ENCODE data around the gene TOX3. TPM values are rescaled to one million over a fixed set of nuclear protein-coding genes. Genes with fewer than 3 reads are reported as not detected.

The TOX3 gene
- total and polyA plus RNA-seq, 9 donors = 0.44 to 2.2 (median 1.5) TPM

DNA sequence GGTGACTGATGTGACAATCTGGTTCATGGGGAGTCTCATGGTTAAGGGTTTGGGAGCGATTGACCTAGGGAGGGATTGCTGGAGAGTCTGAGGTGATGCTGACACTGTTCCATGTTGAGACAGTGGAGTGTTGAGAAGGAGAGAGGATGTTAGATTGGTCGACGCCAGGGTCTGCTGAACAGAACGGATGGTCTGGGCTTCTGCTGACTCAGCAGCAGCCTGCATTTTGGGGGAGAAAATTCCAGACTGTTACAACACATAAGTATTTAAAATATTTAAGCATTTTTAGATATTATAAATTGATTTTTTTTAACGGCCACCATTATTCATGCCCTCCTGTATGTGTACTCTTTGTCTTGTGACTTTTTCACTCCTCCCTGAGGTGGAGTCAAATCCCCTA is 107.2 kb downstream of the TOX3 start:
- Histone ChIP-seq H3K4me3 (ENCODE audit: low read length) (no peak overlapping the region), H3K27ac (ENCODE audit: low read length) (no peak overlapping the region), H3K4me1 (ENCODE audit: control insufficient read depth, insufficient read depth, low read length) (peaks cover 7% of the 10 kb centered on the region), H3K9me3 (replicated peaks; ENCODE audit: control insufficient read depth, low read depth, low read length) (peaks cover 4% of the 10 kb centered on the region), H3K36me3 (ENCODE audit: control insufficient read depth, insufficient read depth, low read length) (no peaks in the 10 kb centered on the region), H3K27me3 (ENCODE audit: control insufficient read depth, insufficient read depth, low read length) (no peaks in the 10 kb centered on the region)
- no peak for DNase-seq
- 70% methylated on average over 1 of the region's 5 CpGs for WGBS (ENCODE audit: insufficient coverage)

DNA sequence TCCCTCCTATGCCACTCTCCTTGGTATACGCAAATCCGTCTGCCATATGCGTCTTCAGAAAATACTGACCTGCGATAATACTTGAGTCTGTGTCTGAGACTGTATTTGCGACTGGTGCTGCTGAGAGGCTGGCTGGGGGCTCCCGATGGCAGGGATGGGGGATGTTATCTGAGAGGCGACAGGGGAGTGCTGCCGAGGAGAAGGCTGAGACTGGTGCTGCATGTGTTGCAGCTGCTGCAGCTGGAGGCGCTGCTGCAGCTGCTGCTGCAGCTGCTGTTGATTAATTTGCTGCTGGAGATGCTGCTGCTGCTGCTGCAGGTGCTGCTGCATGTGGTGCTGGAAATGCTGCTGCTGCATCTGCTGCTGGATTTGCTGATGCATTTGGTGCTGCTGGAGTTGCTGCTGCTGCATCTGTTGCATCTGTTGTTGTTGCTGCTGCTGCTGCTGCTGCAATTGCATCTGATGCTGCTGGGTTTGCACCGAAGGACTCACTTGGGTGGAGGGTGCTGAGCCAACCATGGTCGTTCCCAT is 107.7 kb downstream of the TOX3 start:
- Histone ChIP-seq H3K4me3 (ENCODE audit: low read length) (no peak overlapping the region), H3K27ac (ENCODE audit: low read length) (no peak overlapping the region), H3K4me1 (ENCODE audit: control insufficient read depth, insufficient read depth, low read length) (peaks cover 7% of the 10 kb centered on the region), H3K9me3 (replicated peaks; ENCODE audit: control insufficient read depth, low read depth, low read length) (peaks cover 4% of the 10 kb centered on the region), H3K27me3 (ENCODE audit: control insufficient read depth, insufficient read depth, low read length) (no peaks in the 10 kb centered on the region), H3K36me3 (ENCODE audit: control insufficient read depth, insufficient read depth, low read length) (no peaks in the 10 kb centered on the region)
- peak; percentile 5 for DNase-seq
- WGBS (ENCODE audit: insufficient coverage) = 52% methylated on average over 8 of the region's 11 CpGs

- H3K4me1 ChIP-seq (ENCODE audit: control insufficient read depth, insufficient read depth, low read length) = peaks cover 7% of the 10 kb centered on the region
- H3K9me3 ChIP-seq (replicated peaks; ENCODE audit: control insufficient read depth, low read depth, low read length) = peaks cover 4% of the 10 kb centered on the region
- no peak overlapping the region for H3K27ac ChIP-seq (ENCODE audit: low read length)
- no peaks in the 10 kb centered on the region for H3K27me3 ChIP-seq (ENCODE audit: control insufficient read depth, insufficient read depth, low read length)
- WGBS (ENCODE audit: insufficient coverage) = 100% methylated on average over 1 of the region's 4 CpGs
- no peak for DNase-seq
- H3K36me3 ChIP-seq (ENCODE audit: control insufficient read depth, insufficient read depth, low read length) = no peaks in the 10 kb centered on the region
- H3K4me3 ChIP-seq (ENCODE audit: low read length) = no peak overlapping the region
Measured at GRCh38 chr16:52437277-52437670, 109.7 kb downstream of the TOX3 start.

- no CpG with 5 or more reads among the region's 2 CpGs for WGBS (ENCODE audit: insufficient coverage)
- Histone ChIP-seq H3K4me3 (ENCODE audit: low read length) (no peak overlapping the region), H3K27ac (ENCODE audit: low read length) (no peak overlapping the region), H3K9me3 (replicated peaks; ENCODE audit: control insufficient read depth, low read depth, low read length) (peaks cover 4% of the 10 kb centered on the region), H3K4me1 (ENCODE audit: control insufficient read depth, insufficient read depth, low read length) (peaks cover 7% of the 10 kb centered on the region), H3K27me3 (ENCODE audit: control insufficient read depth, insufficient read depth, low read length) (no peaks in the 10 kb centered on the region), H3K36me3 (ENCODE audit: control insufficient read depth, insufficient read depth, low read length) (no peaks in the 10 kb centered on the region)
- DNase-seq = no peak
Measured at GRCh38 chr16:52436339-52437276, 110.3 kb downstream of the TOX3 start.

- no peak overlapping the region for H3K4me3 ChIP-seq (ENCODE audit: low read length)
- peaks cover 7% of the 10 kb centered on the region for H3K4me1 ChIP-seq (ENCODE audit: control insufficient read depth, insufficient read depth, low read length)
- no peaks in the 10 kb centered on the region for H3K36me3 ChIP-seq (ENCODE audit: control insufficient read depth, insufficient read depth, low read length)
- DNase-seq = no peak
- 100% methylated on average over 1 of the region's 1 CpG for WGBS (ENCODE audit: insufficient coverage)
- no peaks in the 10 kb centered on the region for H3K9me3 ChIP-seq (replicated peaks; ENCODE audit: control insufficient read depth, low read depth, low read length)
- no peaks in the 10 kb centered on the region for H3K27me3 ChIP-seq (ENCODE audit: control insufficient read depth, insufficient read depth, low read length)
- H3K27ac ChIP-seq (ENCODE audit: low read length) = no peak overlapping the region
Measured at GRCh38 chr16:52434224-52434623, 112.7 kb downstream of the TOX3 start.

DNA sequence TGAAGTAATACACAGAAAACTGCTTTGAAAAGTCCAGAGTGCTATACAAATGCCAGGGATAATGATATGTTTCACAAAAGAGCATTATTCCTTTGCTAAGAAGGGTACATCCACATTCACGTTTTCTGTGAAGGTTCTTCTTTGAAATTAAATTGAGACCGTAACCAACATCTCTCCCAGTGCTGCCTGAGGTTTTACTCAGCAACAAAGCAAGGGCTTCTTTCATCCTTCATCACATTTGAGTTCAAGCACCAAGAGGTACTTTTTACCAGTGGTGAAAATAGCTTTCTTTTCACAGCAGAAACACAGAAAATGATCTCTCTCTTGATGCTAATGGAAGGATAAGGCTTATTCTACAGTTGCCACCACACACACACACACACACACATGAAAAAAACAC is 113.3 kb downstream of the TOX3 start:
- WGBS (ENCODE audit: insufficient coverage) = no CpG with 5 or more reads among the region's 2 CpGs
- no peak for DNase-seq

GRCh38 chr16:52424591-52424990 is 122.4 kb downstream of the TOX3 start:
- WGBS (ENCODE audit: insufficient coverage) = 100% methylated on average over 1 of the region's 2 CpGs
- no peaks in the 10 kb centered on the region for H3K4me1 ChIP-seq (ENCODE audit: control insufficient read depth, insufficient read depth, low read length)
- DNase-seq = no peak
- no peak overlapping the region for H3K27ac ChIP-seq (ENCODE audit: low read length)
- H3K4me3 ChIP-seq (ENCODE audit: low read length) = no peak overlapping the region
- H3K27me3 ChIP-seq (ENCODE audit: control insufficient read depth, insufficient read depth, low read length) = no peaks in the 10 kb centered on the region
- H3K36me3 ChIP-seq (ENCODE audit: control insufficient read depth, insufficient read depth, low read length) = no peaks in the 10 kb centered on the region
- H3K9me3 ChIP-seq (replicated peaks; ENCODE audit: control insufficient read depth, low read depth, low read length) = no peaks in the 10 kb centered on the region

More for the DNA sequence above, 113.3 kb downstream of the TOX3 start:
- Histone ChIP-seq H3K4me1 (ENCODE audit: control insufficient read depth, insufficient read depth, low read length) (peaks cover 7% of the 10 kb centered on the region), H3K36me3 (ENCODE audit: control insufficient read depth, insufficient read depth, low read length) (no peaks in the 10 kb centered on the region), H3K27me3 (ENCODE audit: control insufficient read depth, insufficient read depth, low read length) (no peaks in the 10 kb centered on the region), H3K4me3 (ENCODE audit: low read length) (no peak overlapping the region), H3K9me3 (replicated peaks; ENCODE audit: control insufficient read depth, low read depth, low read length) (no peaks in the 10 kb centered on the region), H3K27ac (ENCODE audit: low read length) (no peak overlapping the region)

- H3K27me3 ChIP-seq (ENCODE audit: control insufficient read depth, insufficient read depth, low read length) = no peaks in the 10 kb centered on the region
- no peaks in the 10 kb centered on the region for H3K9me3 ChIP-seq (replicated peaks; ENCODE audit: control insufficient read depth, low read depth, low read length)
- H3K27ac ChIP-seq (ENCODE audit: low read length) = no peak overlapping the region
- H3K4me3 ChIP-seq (ENCODE audit: low read length) = no peak overlapping the region
- WGBS (ENCODE audit: insufficient coverage) = no CpG with 5 or more reads among the region's 1 CpG
- no peaks in the 10 kb centered on the region for H3K4me1 ChIP-seq (ENCODE audit: control insufficient read depth, insufficient read depth, low read length)
- no peak for DNase-seq
- H3K36me3 ChIP-seq (ENCODE audit: control insufficient read depth, insufficient read depth, low read length) = no peaks in the 10 kb centered on the region
Measured at GRCh38 chr16:52422307-52422706, 124.6 kb downstream of the TOX3 start.

DNA sequence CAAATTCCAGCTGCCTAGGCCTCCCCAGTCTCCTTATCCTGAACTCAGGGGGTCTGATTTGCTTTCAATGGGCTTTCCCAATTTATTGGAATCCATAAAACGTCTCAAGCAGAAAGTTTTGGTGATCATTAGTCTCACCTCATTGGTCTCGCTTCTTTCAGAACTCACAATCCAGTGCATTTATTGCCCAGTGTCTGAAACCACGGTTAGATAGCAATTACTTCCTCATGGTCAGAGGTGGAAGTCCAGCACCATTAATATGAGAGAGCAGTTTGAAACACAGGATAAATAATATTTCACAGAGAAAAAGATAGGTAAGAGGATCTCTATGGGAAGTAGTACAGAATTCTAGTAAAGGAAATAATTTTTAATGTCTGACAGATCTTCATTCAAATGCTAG is 128.7 kb downstream of the TOX3 start:
- Histone ChIP-seq H3K36me3 (ENCODE audit: control insufficient read depth, insufficient read depth, low read length) (no peaks in the 10 kb centered on the region), H3K4me1 (ENCODE audit: control insufficient read depth, insufficient read depth, low read length) (no peaks in the 10 kb centered on the region), H3K4me3 (ENCODE audit: low read length) (no peak overlapping the region), H3K27me3 (ENCODE audit: control insufficient read depth, insufficient read depth, low read length) (no peaks in the 10 kb centered on the region), H3K9me3 (replicated peaks; ENCODE audit: control insufficient read depth, low read depth, low read length) (no peaks in the 10 kb centered on the region), H3K27ac (ENCODE audit: low read length) (no peak overlapping the region)
- DNase-seq = no peak
- WGBS (ENCODE audit: insufficient coverage) = 50% methylated on average over 1 of the region's 3 CpGs

GRCh38 chr16:52416888-52417287 is 130.1 kb downstream of the TOX3 start:
- no peak overlapping the region for H3K4me3 ChIP-seq (ENCODE audit: low read length)
- no CpG with 5 or more reads among the region's 1 CpG for WGBS (ENCODE audit: insufficient coverage)
- H3K27ac ChIP-seq (ENCODE audit: low read length) = no peak overlapping the region
- no peaks in the 10 kb centered on the region for H3K27me3 ChIP-seq (ENCODE audit: control insufficient read depth, insufficient read depth, low read length)
- H3K9me3 ChIP-seq (replicated peaks; ENCODE audit: control insufficient read depth, low read depth, low read length) = no peaks in the 10 kb centered on the region
- no peak for DNase-seq
- H3K4me1 ChIP-seq (ENCODE audit: control insufficient read depth, insufficient read depth, low read length) = no peaks in the 10 kb centered on the region
- H3K36me3 ChIP-seq (ENCODE audit: control insufficient read depth, insufficient read depth, low read length) = no peaks in the 10 kb centered on the region
